Astrocyte (in vitro differentiated cells and primary cell): ENCODE results near the gene PIH1D1. TPM values are rescaled to one million over a fixed set of nuclear protein-coding genes. Genes with fewer than 3 reads are reported as not detected.

Experiments used
- DNase-seq: peaks from one replicate; pipeline ENCODE4 v3.0.0-alpha.2; 2010; ENCODE audit warnings: low read depth
- FAIRE-seq: peaks from 2 replicates; lab custom pipeline; 2011; peaks lifted over from hg19 to GRCh38; lab: Jason Lieb, UNC
- H2AFZ ChIP-seq: 2 replicates; pipeline ENCODE4 v1.6.0; 2012; ENCODE audit warnings: low read depth, low read length, inconsistent platforms
- H3K27ac ChIP-seq: 2 replicates; pipeline ENCODE4 v1.5.1; 2011; ENCODE audit warnings: low read depth, low read length, inconsistent platforms
- H3K27me3 ChIP-seq: 2 replicates; pipeline ENCODE4 v1.6.0; 2011; ENCODE audit warnings: low read length, inconsistent platforms; ENCODE audit not compliant: insufficient read depth
- H3K36me3 ChIP-seq: 2 replicates; pipeline ENCODE4 v1.5.1; 2011; ENCODE audit warnings: low read length, inconsistent platforms; ENCODE audit not compliant: insufficient read depth
- H3K4me1 ChIP-seq: 2 replicates; pipeline ENCODE4 v1.5.1; 2011; ENCODE audit warnings: low read length, inconsistent platforms; ENCODE audit not compliant: insufficient read depth
- H3K4me2 ChIP-seq: 2 replicates; pipeline ENCODE4 v1.6.0; 2012; ENCODE audit warnings: low read length, inconsistent platforms
- H3K4me3 ChIP-seq: 2 replicates; pipeline ENCODE4 v1.5.1; 2011; ENCODE audit warnings: low read depth, mild to moderate bottlenecking, low read length, inconsistent platforms; ENCODE audit not compliant: insufficient read depth
- H3K79me2 ChIP-seq: 2 replicates; pipeline ENCODE4 v1.6.0; 2012; ENCODE audit warnings: mild to moderate bottlenecking, low read length, inconsistent platforms; ENCODE audit not compliant: insufficient read depth
- H3K9ac ChIP-seq: 2 replicates; pipeline ENCODE4 v1.6.0; 2012; ENCODE audit warnings: mild to moderate bottlenecking, low read length, inconsistent platforms
- H3K9me3 ChIP-seq: 2 replicates; pipeline ENCODE4 v1.5.1; 2012; ENCODE audit warnings: low read depth, mild to moderate bottlenecking, low read length, inconsistent platforms; ENCODE audit not compliant: insufficient read depth
- H4K20me1 ChIP-seq: 2 replicates; pipeline ENCODE4 v1.6.0; 2012; ENCODE audit warnings: low read length, inconsistent platforms; ENCODE audit not compliant: insufficient read depth
- H3K27ac Mint-ChIP-seq: one replicate; pipeline ENCODE4 v1.8.0; 2021; ENCODE audit warnings: mild to moderate bottlenecking, mixed read lengths; ENCODE audit not compliant: unreplicated experiment
- H3K27me3 Mint-ChIP-seq: one replicate; pipeline ENCODE4 v1.8.0; 2021; ENCODE audit warnings: low read depth, mixed read lengths; ENCODE audit not compliant: unreplicated experiment
- H3K36me3 Mint-ChIP-seq: one replicate; pipeline ENCODE4 v1.8.0; 2021; ENCODE audit warnings: low read depth, mixed read lengths; ENCODE audit not compliant: unreplicated experiment
- H3K4me1 Mint-ChIP-seq: one replicate; pipeline ENCODE4 v1.8.0; 2021; ENCODE audit warnings: low read depth, mixed read lengths; ENCODE audit not compliant: unreplicated experiment
- H3K4me3 Mint-ChIP-seq: one replicate; pipeline ENCODE4 v1.8.0; 2021; ENCODE audit warnings: mild to moderate bottlenecking, moderate library complexity, mixed read lengths; ENCODE audit not compliant: unreplicated experiment
- H3K9me3 Mint-ChIP-seq: one replicate; pipeline ENCODE4 v1.8.0; 2021; ENCODE audit warnings: mild to moderate bottlenecking, mixed read lengths; ENCODE audit not compliant: unreplicated experiment
- EZH2 ChIP-seq: IDR thresholded peaks from 2 replicates; pipeline ENCODE4 v1.6.1; 2012; ENCODE audit warnings: mild to moderate bottlenecking, low read length, inconsistent platforms; ENCODE audit not compliant: insufficient read depth
- total RNA-seq: library from RNA; stranded (reverse); gene quantifications from 2 replicates; pipeline ENCODE4 v1.2.1, GENCODE V29; 2021
- TF ChIP-seq, protein P1 (sequence below): IDR thresholded peaks from 2 replicates; pipeline ENCODE4 v1.5.1; 2011; ENCODE audit warnings: low read depth, mild to moderate bottlenecking, inconsistent platforms, low read length, moderate library complexity; ENCODE audit not compliant: insufficient read depth

Gene PIH1D1
- total RNA-seq, 1 donor from 2014 or later, result 61.3 TPM

DNA sequence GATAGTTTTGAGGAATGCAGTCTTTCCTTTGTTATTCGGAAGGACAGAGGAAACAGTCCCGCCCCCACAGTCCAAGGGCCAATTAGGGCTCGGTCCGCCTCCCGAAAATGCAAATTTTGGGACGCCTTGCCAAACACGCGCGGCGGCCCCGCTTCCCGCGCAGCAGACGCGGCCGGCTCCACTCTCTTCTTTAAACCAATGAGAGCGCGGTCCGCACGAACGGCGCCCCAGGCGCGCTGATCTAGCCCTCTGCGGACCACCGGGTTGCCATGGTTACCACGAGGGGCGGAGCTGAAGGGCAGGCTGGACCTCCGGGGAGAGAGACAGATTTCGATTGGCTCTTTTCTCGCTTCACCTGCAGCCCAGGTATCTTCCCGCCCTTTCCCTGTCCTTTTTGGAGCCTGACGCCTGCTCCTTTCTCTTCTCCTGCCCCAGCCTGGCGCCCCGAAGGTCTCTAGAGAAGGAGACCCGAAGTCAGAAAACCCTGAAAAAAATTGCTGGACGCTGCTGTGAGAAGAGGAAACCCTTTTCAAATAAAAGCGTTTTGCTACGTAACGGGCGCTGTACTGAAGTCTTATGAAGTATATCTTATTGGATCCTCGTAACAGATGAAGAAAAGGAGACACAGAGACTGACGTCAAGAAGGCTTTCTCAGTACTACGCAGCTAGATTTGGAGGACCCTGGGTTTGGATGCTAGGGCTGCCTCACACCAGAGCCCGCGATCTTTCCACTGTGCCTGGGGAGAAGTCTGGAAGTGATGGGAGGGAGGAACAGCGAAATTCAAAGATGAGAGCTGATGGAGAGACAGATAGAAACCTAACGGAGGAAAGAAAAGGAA lies 30.4 kb downstream of the PIH1D1 start:
- H3K4me3 Mint-ChIP-seq, result peak overlapping the region; percentile 27
- no peaks in the 10 kb centered on the region for H3K9me3 ChIP-seq
- no peaks in the 10 kb centered on the region for H3K36me3 ChIP-seq
- no peak overlapping the region for H2AFZ ChIP-seq
- peak; percentile 18 for DNase-seq
- peaks cover 88% of the 10 kb centered on the region for H3K27me3 ChIP-seq
- peak overlapping the region; percentile 25 for H3K4me2 ChIP-seq
- H3K4me3 ChIP-seq, result no peak overlapping the region
- no peak overlapping the region for H3K27ac ChIP-seq
- H3K4me1 ChIP-seq, result peaks cover 4% of the 10 kb centered on the region
- H3K9ac ChIP-seq, result no peak overlapping the region
- no peaks in the 10 kb centered on the region for H3K9me3 Mint-ChIP-seq
- no peak overlapping the region for H3K27ac Mint-ChIP-seq
- H3K79me2 ChIP-seq, result no peaks in the 10 kb centered on the region
- H3K4me1 Mint-ChIP-seq, result peaks cover 4% of the 10 kb centered on the region
- peaks cover 90% of the 10 kb centered on the region for H3K27me3 Mint-ChIP-seq
- peaks cover 7% of the 10 kb centered on the region for H4K20me1 ChIP-seq
- no peak for FAIRE-seq
- TF ChIP-seq EZH2, result no peak
- TF ChIP-seq, protein P1, sequence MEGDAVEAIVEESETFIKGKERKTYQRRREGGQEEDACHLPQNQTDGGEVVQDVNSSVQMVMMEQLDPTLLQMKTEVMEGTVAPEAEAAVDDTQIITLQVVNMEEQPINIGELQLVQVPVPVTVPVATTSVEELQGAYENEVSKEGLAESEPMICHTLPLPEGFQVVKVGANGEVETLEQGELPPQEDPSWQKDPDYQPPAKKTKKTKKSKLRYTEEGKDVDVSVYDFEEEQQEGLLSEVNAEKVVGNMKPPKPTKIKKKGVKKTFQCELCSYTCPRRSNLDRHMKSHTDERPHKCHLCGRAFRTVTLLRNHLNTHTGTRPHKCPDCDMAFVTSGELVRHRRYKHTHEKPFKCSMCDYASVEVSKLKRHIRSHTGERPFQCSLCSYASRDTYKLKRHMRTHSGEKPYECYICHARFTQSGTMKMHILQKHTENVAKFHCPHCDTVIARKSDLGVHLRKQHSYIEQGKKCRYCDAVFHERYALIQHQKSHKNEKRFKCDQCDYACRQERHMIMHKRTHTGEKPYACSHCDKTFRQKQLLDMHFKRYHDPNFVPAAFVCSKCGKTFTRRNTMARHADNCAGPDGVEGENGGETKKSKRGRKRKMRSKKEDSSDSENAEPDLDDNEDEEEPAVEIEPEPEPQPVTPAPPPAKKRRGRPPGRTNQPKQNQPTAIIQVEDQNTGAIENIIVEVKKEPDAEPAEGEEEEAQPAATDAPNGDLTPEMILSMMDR, result no peak
- H3K36me3 Mint-ChIP-seq, result peaks cover 3% of the 10 kb centered on the region

DNA sequence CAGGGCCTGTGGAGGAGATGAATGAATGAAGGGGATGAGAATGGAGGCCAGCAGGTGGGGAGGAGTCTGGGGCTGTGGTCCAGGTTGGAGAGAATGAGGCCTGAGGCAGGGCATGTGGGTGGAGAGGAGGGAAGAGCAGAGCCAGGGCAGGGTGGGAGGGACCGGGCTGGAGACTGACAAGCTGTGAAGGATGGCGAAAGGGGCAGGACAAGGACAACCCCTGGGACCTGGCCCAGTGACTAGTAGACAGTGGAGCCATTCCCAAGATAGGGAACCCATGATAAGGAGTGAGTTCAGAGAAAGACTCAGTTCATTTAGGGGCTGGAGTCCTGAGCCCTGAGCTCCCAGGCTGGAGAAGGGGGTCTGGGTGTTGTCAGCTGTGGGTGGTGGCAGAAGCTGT lies 31.4 kb downstream of the PIH1D1 start:
- peaks cover 86% of the 10 kb centered on the region for H3K27me3 Mint-ChIP-seq
- H3K36me3 Mint-ChIP-seq, result peaks cover 3% of the 10 kb centered on the region
- Histone ChIP-seq H3K4me1 (peaks cover 4% of the 10 kb centered on the region), H3K9me3 (no peaks in the 10 kb centered on the region), H3K9ac (no peak overlapping the region), H3K79me2 (no peaks in the 10 kb centered on the region), H4K20me1 (peaks cover 7% of the 10 kb centered on the region), H3K4me2 (no peak overlapping the region), H2AFZ (no peak overlapping the region), H3K27me3 (peaks cover 78% of the 10 kb centered on the region), H3K27ac (no peak overlapping the region), H3K4me3 (no peak overlapping the region), H3K36me3 (no peaks in the 10 kb centered on the region)
- no peak overlapping the region for H3K27ac Mint-ChIP-seq
- FAIRE-seq (no peak), DNase-seq (no peak)
- H3K4me3 Mint-ChIP-seq, result peak overlapping the region; percentile 16
- no peaks in the 10 kb centered on the region for H3K9me3 Mint-ChIP-seq
- TF ChIP-seq, protein P1, result no peak
- TF ChIP-seq EZH2, result no peak
- peaks cover 4% of the 10 kb centered on the region for H3K4me1 Mint-ChIP-seq

DNA sequence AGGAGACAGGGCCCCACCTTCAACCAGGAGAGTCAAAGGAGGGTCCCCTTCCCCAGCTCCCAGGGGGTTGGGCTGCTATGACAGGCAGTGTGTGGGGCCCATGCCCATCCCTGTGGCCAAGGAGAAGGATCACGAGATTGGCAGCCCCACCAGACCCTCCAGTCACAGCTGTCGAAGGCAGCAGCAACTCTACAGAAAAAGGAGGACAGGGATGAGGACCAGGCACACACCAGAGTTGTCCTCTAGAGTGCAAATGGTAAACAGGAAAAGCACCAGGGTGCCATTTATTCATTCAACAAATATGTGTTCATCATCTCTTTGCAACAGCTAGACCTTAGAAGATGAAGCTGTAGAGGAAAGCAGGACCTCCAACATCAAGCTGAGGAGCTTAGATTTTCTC lies 32.4 kb downstream of the PIH1D1 start:
- no peak for DNase-seq
- no peaks in the 10 kb centered on the region for H3K36me3 ChIP-seq
- H3K27me3 ChIP-seq, result peaks cover 67% of the 10 kb centered on the region
- H3K9ac ChIP-seq, result no peak overlapping the region
- H2AFZ ChIP-seq, result no peak overlapping the region
- Mint-ChIP-seq H3K9me3 (no peaks in the 10 kb centered on the region), H3K4me1 (peaks cover 4% of the 10 kb centered on the region), H3K27ac (no peak overlapping the region), H3K4me3 (no peak overlapping the region), H3K27me3 (peaks cover 79% of the 10 kb centered on the region), H3K36me3 (peaks cover 3% of the 10 kb centered on the region)
- no peak overlapping the region for H3K27ac ChIP-seq
- H3K4me2 ChIP-seq, result no peak overlapping the region
- no peaks in the 10 kb centered on the region for H3K79me2 ChIP-seq
- H3K4me3 ChIP-seq, result no peak overlapping the region
- no peaks in the 10 kb centered on the region for H3K9me3 ChIP-seq
- no peak for FAIRE-seq
- H3K4me1 ChIP-seq, result peaks cover 4% of the 10 kb centered on the region
- no peak for TF ChIP-seq EZH2
- TF ChIP-seq, protein P1, result no peak
- H4K20me1 ChIP-seq, result peaks cover 7% of the 10 kb centered on the region
